Measurements from ENCODE around the gene PRG2.

Gene PRG2

GRCh38 chr11:57390535-57390934 lies at the start of gene PRG2:
PRG2 (minus strand) TSS chr11:57390650; CDS start chr11:57389944, 706 bp downstream.
- no peak for DNase-seq (ENCODE audit: low read depth)

GRCh38 chr11:57439786-57440185 lies 49.3 kb upstream of the PRG2 start:
- no peak for DNase-seq (ENCODE audit: low read depth)

GRCh38 chr11:57438345-57439285 lies 48.2 kb upstream of the PRG2 start:
- DNase-seq (ENCODE audit: low read depth): no peak

GRCh38 chr11:57436031-57436430 lies 45.6 kb upstream of the PRG2 start:
- DNase-seq (ENCODE audit: low read depth): no peak

GRCh38 chr11:57434640-57435546 lies 44.4 kb upstream of the PRG2 start:
- peak; percentile 85 for DNase-seq (ENCODE audit: low read depth)

- no peak for DNase-seq (ENCODE audit: low read depth)
These were observed 42.3 kb upstream of the PRG2 start for GRCh38 chr11:57432714-57433163.

GRCh38 chr11:57432149-57432561 lies 41.7 kb upstream of the PRG2 start:
- no peak for DNase-seq (ENCODE audit: low read depth)

- DNase-seq (ENCODE audit: low read depth): no peak
These were observed 40.5 kb upstream of the PRG2 start for GRCh38 chr11:57430952-57431351.

GRCh38 chr11:57429946-57430345 lies 39.5 kb upstream of the PRG2 start:
- DNase-seq (ENCODE audit: low read depth): no peak

- DNase-seq (ENCODE audit: low read depth): no peak
These were observed 38.2 kb upstream of the PRG2 start for GRCh38 chr11:57428643-57429042.

GRCh38 chr11:57427727-57428082 lies 37.3 kb upstream of the PRG2 start:
- DNase-seq (ENCODE audit: low read depth): peak; percentile 50

GRCh38 chr11:57426929-57427726 lies 36.7 kb upstream of the PRG2 start, which contains the start of gene SLC43A3:
SLC43A3 (minus strand) TSS chr11:57427121; CDS start chr11:57426172, 949 bp downstream.
- DNase-seq (ENCODE audit: low read depth): peak; percentile 86

GRCh38 chr11:57426439-57426928 lies 36.0 kb upstream of the PRG2 start:
- DNase-seq (ENCODE audit: low read depth): no peak

GRCh38 chr11:57425565-57426438 lies 35.4 kb upstream of the PRG2 start:
- DNase-seq (ENCODE audit: low read depth): no peak

GRCh38 chr11:57424792-57425564 lies 34.5 kb upstream of the PRG2 start:
- peak; percentile 50 for DNase-seq (ENCODE audit: low read depth)

- DNase-seq (ENCODE audit: low read depth): no peak
These were observed 33.8 kb upstream of the PRG2 start for GRCh38 chr11:57424137-57424791.

GRCh38 chr11:57422669-57423068 lies 32.2 kb upstream of the PRG2 start:
- DNase-seq (ENCODE audit: low read depth): no peak

GRCh38 chr11:57421805-57422204 lies 31.4 kb upstream of the PRG2 start:
- DNase-seq (ENCODE audit: low read depth): no peak

- no peak for DNase-seq (ENCODE audit: low read depth)
These were observed 30.6 kb upstream of the PRG2 start for GRCh38 chr11:57421066-57421465.

Measured in GM04504 (cell line).